ENCODE measurements around the gene TXNDC11.

The TXNDC11 gene

GRCh38 chr16:11783319-11784037 lies 40.8 kb upstream of the TXNDC11 start:
- DNase-seq (ENCODE audit: low read depth), result peak; percentile 41
- no peak for TF ChIP-seq CTCF (IDR thresholded peaks at IDR 0.05; ENCODE audit: insufficient read depth, low read depth, low read length, missing control alignments)
- H3K4me3 ChIP-seq (ENCODE audit: low read length), result no peak overlapping the region

- peak; percentile 92 for DNase-seq (ENCODE audit: low read depth)
- H3K4me3 ChIP-seq (ENCODE audit: low read length), result no peak overlapping the region
- TF ChIP-seq CTCF (IDR thresholded peaks at IDR 0.05; ENCODE audit: insufficient read depth, low read depth, low read length, missing control alignments), result no peak
Observed at GRCh38 chr16:11781773-11782172, 39.1 kb upstream of the TXNDC11 start.

DNA sequence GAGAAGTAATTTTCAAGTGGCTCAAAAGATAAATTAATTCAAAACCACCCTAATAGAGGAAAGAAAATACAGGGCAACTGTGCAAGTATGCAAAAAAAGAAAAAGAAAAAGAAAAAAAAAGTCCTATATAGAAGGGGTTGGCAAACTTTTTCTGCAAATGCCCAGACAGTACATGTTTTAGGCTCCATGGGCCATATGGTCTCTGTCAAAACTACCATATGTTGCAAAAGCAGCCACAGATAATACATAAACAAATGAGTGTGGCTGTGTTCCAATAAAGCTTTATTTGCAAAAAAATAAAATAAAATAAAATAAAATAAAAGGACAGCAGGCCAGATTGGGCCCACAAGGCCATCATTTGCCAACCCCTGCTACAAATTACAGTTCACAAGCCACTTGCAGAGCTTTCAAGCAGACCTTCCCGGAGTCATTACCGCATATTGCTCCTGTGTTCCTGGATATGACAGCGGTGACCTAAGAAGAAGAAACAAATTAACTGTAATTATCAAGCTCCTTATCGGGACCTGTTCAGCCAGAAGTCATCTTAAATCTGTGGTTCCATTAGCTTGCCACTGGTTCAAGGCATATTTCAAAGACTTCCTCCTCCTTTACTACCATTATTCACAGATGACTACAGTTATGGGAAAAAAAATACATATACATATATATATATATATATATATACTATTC lies 38.5 kb upstream of the TXNDC11 start:
- TF ChIP-seq CTCF (IDR thresholded peaks at IDR 0.05; ENCODE audit: insufficient read depth, low read depth, low read length, missing control alignments), result no peak
- no peak overlapping the region for H3K4me3 ChIP-seq (ENCODE audit: low read length)
- no peak for DNase-seq (ENCODE audit: low read depth)

DNA sequence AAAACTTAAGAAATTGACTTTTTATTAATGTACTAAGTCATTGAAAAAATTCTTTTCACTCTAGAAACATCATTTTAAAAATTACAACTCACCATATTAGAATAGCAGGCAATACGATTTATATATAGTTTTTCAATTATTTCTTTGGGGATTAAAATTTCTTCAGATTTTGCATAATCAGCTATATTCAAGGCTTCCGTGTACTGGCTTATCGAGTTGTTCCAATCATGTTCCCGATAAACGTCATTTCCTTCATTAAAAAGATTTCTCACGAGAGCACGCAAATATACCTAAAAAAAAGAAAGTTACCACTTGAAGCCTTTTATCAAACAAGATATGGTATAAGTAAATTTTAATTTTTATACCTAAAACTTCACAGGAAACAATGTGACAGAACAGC lies 36.4 kb upstream of the TXNDC11 start:
- no peak for DNase-seq (ENCODE audit: low read depth)
- no peak for TF ChIP-seq CTCF (IDR thresholded peaks at IDR 0.05; ENCODE audit: insufficient read depth, low read depth, low read length, missing control alignments)
- H3K4me3 ChIP-seq (ENCODE audit: low read length), result no peak overlapping the region

GRCh38 chr16:11774065-11774626 lies 31.5 kb upstream of the TXNDC11 start:
- no peak overlapping the region for H3K4me3 ChIP-seq (ENCODE audit: low read length)
- no peak for DNase-seq (ENCODE audit: low read depth)
- TF ChIP-seq CTCF (IDR thresholded peaks at IDR 0.05; ENCODE audit: insufficient read depth, low read depth, low read length, missing control alignments), result no peak

GRCh38 chr16:11768849-11769248 lies 26.2 kb upstream of the TXNDC11 start:
- TF ChIP-seq CTCF (IDR thresholded peaks at IDR 0.05; ENCODE audit: insufficient read depth, low read depth, low read length, missing control alignments), result no peak
- no peak overlapping the region for H3K4me3 ChIP-seq (ENCODE audit: low read length)
- no peak for DNase-seq (ENCODE audit: low read depth)
